IPS-20b (cell line): ENCODE results near the gene ADCY5.

Experiments
- H3K27ac ChIP-seq: one replicate; pipeline ENCODE4 v1.5.1; 2013; ENCODE audit warnings: low read length
- H3K27me3 ChIP-seq: 2 replicates; pipeline ENCODE4 v1.6.1; 2013; ENCODE audit warnings: mild to moderate bottlenecking, low read length, inconsistent platforms; ENCODE audit not compliant: insufficient read depth
- H3K36me3 ChIP-seq: 2 replicates; pipeline ENCODE4 v1.6.1; 2013; ENCODE audit warnings: low read depth, mild to moderate bottlenecking, inconsistent platforms, low read length, moderate library complexity; ENCODE audit not compliant: insufficient read depth
- H3K4me1 ChIP-seq: 2 replicates; pipeline ENCODE4 v1.6.1; 2013; ENCODE audit warnings: mild to moderate bottlenecking, control low read depth, inconsistent platforms, low read length, moderate library complexity; ENCODE audit not compliant: insufficient read depth
- H3K4me3 ChIP-seq: 2 replicates; pipeline ENCODE4 v1.5.1; 2013; ENCODE audit warnings: mild to moderate bottlenecking, low read length, inconsistent platforms
- H3K9ac ChIP-seq: 2 replicates; pipeline ENCODE4 v1.6.1; 2013; ENCODE audit warnings: low read depth, mild to moderate bottlenecking, inconsistent platforms, low read length, moderate library complexity
- H3K9me3 ChIP-seq: 2 replicates; pipeline ENCODE4 v1.6.1; 2013; ENCODE audit warnings: mild to moderate bottlenecking, low read depth, low read length, inconsistent platforms; ENCODE audit not compliant: insufficient read depth

ADCY5 gene

DNA sequence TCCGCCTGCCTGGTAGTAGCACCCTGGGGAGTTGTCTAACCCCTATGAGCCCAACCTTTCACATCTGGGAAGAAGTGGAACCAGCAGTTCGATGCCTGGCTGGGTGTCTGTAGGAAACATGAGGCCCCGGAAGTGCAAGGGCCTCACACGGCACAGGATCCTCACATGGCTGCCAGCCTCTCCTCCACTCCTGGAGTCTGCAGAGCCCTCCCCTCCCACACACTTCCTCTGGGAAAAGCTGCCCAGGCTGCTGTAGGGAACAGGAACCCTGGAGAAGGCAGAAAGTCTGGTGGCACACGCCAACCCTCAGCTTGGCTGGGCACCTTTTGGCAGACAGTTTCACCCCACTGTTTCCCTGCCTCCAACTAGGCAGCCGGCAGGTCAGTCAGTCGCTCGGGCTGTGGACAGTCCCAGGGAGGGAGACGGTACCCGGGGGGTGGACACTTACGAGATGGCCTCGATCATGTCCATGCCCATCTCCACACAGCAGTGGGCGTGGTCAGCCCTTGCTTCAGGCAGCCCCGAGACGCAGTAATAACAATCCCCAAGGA, 118.4 kb downstream of the ADCY5 start:
- Histone ChIP-seq H3K27ac (no peak overlapping the region), H3K27me3 (no peaks in the 10 kb centered on the region; the same call in 1 of the 2 replicates), H3K4me3 (no peak overlapping the region), H3K36me3 (no peaks in the 10 kb centered on the region), H3K4me1 (no peaks in the 10 kb centered on the region), H3K9ac (no peak overlapping the region), H3K9me3 (no peaks in the 10 kb centered on the region)

DNA sequence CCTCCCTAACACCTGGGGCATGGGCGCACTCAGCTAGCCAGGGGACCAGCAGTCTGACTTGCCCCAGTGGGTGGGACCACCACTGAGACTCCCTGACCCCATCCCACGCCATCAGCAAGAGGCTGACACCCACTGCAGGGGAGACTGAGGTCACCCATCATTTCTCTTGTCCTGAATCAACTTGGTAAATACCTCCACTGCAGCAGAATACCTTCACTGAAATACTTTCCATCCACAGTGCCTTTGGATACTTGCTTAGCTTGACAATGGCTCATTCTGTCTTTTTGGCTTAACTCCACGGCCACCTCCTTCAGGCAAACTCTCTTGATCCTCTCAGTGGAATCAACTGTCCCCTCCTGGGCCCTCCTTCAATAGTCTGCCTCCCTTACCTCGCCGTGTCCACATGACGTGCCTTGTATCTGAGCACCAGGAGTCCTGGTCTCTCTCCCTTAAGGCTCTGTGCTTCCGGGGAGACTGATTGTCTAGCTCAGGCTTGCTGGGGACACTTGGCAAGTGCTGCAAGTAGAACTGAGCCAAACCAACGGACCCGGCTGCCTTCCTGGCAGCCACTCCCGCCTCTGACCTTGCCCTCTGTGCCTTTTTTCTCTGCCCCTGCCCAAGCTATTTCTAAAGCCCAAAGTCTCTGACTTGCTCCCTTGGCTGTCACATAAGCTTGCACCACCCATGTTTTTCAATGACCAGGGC, 119.1 kb downstream of the ADCY5 start:
- Histone ChIP-seq H3K4me1 (no peaks in the 10 kb centered on the region), H3K4me3 (no peak overlapping the region), H3K27ac (no peak overlapping the region), H3K9ac (no peak overlapping the region), H3K9me3 (no peaks in the 10 kb centered on the region), H3K36me3 (no peaks in the 10 kb centered on the region), H3K27me3 (no peaks in the 10 kb centered on the region; the same call in 1 of the 2 replicates)

DNA sequence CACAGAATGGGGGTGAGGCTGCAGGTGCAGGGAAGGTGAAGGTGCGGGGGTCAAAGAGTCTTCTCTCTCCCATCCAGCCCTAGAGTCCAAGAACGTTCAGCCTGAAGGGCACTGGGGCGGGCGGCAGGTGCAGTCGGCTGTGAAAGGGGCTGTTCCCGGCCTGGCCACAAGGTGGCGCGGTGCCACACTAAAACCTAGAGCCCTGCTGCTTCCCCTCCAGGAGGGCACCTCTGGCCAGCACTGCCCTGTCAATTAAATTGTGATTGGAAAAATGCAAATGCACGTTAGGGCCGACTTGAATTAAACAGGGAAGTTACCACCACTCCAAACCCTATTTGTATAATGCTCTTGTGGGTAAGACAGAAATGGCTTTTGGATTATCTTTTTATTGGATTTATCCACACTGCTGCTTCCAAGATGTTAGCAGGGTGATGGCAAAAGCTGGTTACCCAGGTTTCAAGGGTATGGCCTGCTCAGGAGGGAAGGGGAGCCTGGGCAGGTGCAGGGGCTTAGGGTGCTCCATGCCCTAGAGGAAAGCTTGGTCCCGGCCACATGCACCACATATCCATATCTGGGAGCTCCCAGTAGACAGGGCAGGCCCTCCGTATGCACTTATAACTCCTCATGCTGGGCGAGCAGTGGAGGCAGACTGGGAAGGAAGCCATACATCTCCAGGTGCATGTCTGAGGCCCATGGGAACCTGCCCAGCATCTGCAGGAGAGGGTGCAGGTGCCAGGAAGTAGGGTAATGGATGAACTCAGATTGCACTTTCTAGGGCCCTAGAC, 119.8 kb downstream of the ADCY5 start:
- Histone ChIP-seq H3K4me3 (no peak overlapping the region), H3K36me3 (no peaks in the 10 kb centered on the region), H3K9ac (no peak overlapping the region), H3K9me3 (no peaks in the 10 kb centered on the region), H3K27me3 (no peaks in the 10 kb centered on the region; the same call in 1 of the 2 replicates), H3K4me1 (no peaks in the 10 kb centered on the region), H3K27ac (no peak overlapping the region)

DNA sequence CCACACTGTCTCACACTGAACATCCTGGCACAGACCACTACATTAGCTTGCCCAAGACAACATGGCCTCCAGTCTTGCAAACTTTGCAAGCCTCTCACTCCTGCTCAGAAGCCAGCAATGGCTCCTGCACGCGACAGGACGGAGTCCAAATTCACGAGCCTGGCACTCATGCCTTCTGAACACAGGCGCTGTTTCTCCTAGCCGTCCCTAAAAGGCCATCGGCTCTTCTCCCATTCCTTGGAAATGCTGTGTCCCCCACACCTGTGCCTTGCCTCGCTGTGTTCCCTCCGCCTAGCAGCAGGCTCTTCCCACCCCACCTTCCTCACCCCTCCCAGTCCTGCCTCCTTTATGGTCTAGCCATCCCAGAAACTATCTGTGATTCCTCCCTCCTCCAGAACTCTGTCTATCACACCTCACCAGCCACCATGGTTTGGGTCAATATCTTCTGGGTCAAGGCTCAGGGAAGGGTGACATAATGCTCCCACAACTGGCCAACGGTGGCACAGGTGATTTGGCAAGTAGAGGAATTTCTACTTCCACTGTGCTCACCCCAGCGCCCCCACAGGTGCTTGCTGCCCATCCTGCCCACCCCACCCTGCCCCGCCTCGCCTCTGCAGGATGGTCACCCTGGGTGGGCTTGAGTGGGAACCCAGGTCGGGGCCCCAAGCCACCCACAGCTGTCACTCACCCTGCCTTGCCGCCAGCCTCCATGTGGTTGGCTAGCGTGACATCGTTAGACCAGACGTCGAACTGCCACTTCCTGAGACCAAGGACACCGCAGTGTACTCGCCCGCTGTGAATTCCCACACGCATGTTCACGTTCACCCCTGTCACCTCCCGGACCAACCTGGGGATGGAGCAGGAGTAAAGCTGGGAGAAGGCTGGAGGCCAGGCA, 120.7 kb downstream of the ADCY5 start:
- H3K9ac ChIP-seq: no peak overlapping the region
- no peaks in the 10 kb centered on the region for H3K36me3 ChIP-seq
- H3K9me3 ChIP-seq: no peaks in the 10 kb centered on the region
- H3K4me3 ChIP-seq: no peak overlapping the region
- no peaks in the 10 kb centered on the region; the same call in 1 of the 2 replicates for H3K27me3 ChIP-seq
- no peaks in the 10 kb centered on the region for H3K4me1 ChIP-seq
- no peak overlapping the region for H3K27ac ChIP-seq

DNA sequence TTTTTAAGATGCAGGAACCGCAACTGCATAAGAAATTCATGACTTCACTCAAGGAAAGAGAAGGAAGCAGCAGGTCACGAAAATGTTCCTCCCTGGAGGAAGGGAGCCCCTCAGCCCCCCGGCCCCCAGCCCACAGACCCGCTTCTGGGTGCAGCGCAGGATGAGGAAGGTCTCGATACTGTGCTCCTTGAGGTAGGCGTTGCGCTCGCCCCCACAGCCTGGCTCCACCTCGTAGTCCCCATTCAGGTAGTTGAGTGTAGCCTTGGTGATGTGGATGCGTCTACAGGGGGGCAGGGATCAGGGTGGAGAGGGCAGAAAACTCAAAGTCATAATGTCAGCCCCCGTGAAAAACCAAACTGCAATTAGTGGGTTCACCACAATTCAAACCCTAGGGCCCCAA, 121.4 kb downstream of the ADCY5 start:
- Histone ChIP-seq H3K36me3 (no peaks in the 10 kb centered on the region), H3K27ac (no peak overlapping the region), H3K27me3 (no peaks in the 10 kb centered on the region; the same call in 1 of the 2 replicates), H3K9me3 (no peaks in the 10 kb centered on the region), H3K9ac (no peak overlapping the region), H3K4me1 (no peaks in the 10 kb centered on the region), H3K4me3 (no peak overlapping the region)

DNA sequence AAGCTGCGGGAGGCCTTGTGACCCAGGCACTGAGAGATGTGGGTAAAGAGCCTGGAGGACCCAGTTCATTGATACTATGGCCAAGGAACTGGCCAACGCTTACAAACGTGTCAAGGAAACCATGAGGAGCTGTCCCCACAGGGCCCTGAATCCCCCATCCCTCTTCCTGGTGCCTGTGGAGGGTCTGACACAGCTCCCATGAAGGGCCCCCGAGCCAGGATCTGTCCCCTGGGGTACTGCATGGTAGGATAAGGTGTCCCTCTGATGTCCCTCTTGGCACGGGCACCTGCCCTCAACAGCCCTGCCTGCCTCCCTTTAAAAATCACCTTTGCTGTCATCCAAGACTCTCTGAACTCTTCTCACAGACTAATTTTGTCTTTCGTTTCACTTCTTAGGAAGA, 122.4 kb downstream of the ADCY5 start:
- Histone ChIP-seq H3K36me3 (no peaks in the 10 kb centered on the region), H3K9ac (no peak overlapping the region), H3K27ac (no peak overlapping the region), H3K27me3 (no peaks in the 10 kb centered on the region; the same call in 1 of the 2 replicates), H3K4me3 (no peak overlapping the region), H3K4me1 (no peaks in the 10 kb centered on the region), H3K9me3 (no peaks in the 10 kb centered on the region)

DNA sequence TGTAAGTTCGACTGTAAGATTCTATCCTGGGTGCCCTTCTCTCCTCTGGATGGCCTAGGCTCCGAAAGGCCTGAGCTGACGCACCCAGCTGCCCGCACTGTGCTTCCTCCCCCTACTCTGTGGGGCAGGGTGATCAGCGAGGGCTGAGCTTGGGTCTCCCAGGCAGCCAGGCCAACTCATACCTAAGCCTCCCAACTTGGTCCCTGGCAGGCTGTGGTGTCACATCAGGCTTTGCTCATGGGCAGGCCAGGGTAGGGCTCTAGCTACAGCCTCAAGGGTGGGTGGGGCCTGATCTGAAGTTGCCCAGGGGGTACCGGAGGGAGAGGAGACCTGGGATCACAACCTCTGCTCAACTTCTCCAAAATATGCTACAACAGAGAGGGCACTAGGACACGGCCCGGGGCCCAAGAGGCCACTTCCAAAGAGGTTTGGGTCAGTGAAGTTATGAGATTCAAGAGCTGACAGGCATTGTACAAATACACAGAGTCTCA, 123.1 kb downstream of the ADCY5 start:
- H3K4me1 ChIP-seq: no peaks in the 10 kb centered on the region
- no peaks in the 10 kb centered on the region for H3K9me3 ChIP-seq
- no peak overlapping the region for H3K9ac ChIP-seq
- no peaks in the 10 kb centered on the region for H3K36me3 ChIP-seq
- no peak overlapping the region for H3K4me3 ChIP-seq
- no peak overlapping the region for H3K27ac ChIP-seq
- no peaks in the 10 kb centered on the region; the same call in 1 of the 2 replicates for H3K27me3 ChIP-seq

DNA sequence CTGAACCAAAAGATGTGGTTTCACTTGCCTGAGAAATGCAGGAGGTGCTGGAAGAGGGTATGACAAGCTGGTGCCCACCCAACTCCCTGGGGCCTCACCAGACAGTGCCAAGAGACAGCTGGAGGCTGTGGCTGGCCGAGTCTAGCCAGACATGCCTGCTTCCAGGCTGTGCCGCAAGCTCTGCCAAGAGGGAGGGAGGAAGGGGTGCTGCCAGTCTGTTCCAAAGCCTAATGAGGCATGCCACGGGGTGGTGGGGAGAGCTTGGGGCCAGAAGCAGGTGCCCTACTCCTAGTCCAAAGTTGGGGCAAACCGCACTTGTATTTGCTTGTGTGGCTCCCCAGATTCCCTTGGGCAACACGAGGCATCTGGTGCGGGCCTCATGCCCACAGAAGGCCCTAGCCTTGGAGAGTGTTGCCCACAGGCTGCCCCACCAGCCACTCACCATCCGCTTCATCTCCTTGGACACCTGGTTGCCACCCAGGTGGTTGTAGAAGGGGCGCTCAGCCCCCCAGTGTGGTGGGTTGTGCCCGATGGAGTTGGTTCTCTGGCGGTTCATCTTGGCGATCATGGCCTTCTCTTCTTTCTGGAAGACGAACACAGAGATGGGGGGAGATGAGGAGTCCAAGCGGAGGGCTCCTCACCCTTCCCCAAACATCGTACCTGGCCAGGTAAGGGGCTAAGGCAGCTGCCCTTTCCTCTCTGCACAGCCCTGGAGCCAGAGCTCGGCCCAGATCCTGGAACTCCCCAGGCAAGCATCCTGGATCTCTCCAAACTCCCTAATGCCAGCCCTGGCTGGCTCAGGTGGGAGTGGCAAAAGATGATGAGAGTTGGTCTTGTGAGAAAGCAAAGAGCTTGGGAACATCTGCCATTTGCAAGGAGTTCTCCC, 123.8 kb downstream of the ADCY5 start:
- H3K4me3 ChIP-seq: no peak overlapping the region
- H3K4me1 ChIP-seq: peaks cover 5% of the 10 kb centered on the region
- no peak overlapping the region for H3K9ac ChIP-seq
- no peaks in the 10 kb centered on the region for H3K9me3 ChIP-seq
- no peaks in the 10 kb centered on the region for H3K36me3 ChIP-seq
- no peaks in the 10 kb centered on the region; the same call in 1 of the 2 replicates for H3K27me3 ChIP-seq
- no peak overlapping the region for H3K27ac ChIP-seq

DNA sequence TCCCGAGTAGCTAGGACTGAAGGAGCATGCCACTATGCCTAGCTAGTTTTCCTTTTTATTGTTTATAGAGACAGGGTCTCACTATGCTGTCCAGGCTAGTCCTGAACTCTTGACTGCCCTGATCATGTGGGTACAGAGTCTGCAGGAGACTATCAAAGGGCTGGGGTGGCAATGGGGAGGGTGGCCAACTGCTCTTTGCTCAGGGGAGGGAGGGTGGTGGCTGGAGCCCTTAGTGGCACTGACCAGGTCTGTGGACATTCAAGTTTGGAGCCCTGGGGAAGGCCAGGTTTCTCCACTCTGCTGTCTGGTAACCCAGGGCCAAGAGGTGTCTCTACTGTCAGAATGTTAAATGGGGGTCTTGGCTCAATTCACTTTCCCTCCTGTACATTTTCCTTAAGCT, 125.1 kb downstream of the ADCY5 start:
- H3K27ac ChIP-seq: no peak overlapping the region
- H3K4me3 ChIP-seq: no peak overlapping the region
- H3K4me1 ChIP-seq: peaks cover 13% of the 10 kb centered on the region
- H3K27me3 ChIP-seq: no peaks in the 10 kb centered on the region; the same call in 1 of the 2 replicates
- no peak overlapping the region for H3K9ac ChIP-seq
- no peaks in the 10 kb centered on the region for H3K36me3 ChIP-seq
- H3K9me3 ChIP-seq: no peaks in the 10 kb centered on the region

DNA sequence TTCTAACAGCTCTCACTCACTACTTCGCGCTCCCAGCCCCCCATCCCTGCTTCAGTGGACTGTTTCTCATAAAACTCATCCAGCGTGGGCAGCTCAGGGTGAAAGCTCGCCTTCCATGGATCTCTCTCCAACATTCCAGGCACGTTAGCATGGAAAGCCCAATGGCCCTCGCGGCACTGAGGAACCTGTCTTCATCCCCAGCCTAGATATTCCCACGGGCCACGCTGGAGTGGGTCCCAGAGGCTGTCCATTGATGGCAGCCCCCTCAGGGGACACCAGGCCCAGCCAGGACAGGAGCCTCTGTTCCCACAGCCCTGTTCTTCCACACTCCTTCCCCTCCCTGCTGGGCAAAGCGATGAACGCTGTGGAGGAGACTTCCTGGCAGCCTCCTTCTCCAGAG, 126.0 kb downstream of the ADCY5 start:
- no peak overlapping the region for H3K4me3 ChIP-seq
- H3K9me3 ChIP-seq: no peaks in the 10 kb centered on the region
- no peaks in the 10 kb centered on the region; the same call in 1 of the 2 replicates for H3K27me3 ChIP-seq
- no peaks in the 10 kb centered on the region for H3K36me3 ChIP-seq
- H3K27ac ChIP-seq: no peak overlapping the region
- no peak overlapping the region for H3K9ac ChIP-seq
- H3K4me1 ChIP-seq: peaks cover 13% of the 10 kb centered on the region
